Transverse colon (tissue), 4 donors: Measurements from ENCODE around the gene ADAM12. TPM values are rescaled to one million over a fixed set of nuclear protein-coding genes. Genes with fewer than 3 reads are reported as not detected.
"Not testable (repeated sequence)": the region's sequence is repeated elsewhere in the genome, so short reads cannot be mapped to it uniquely, and the experiment has no call there.

ENCODE experiments used
- DNase-seq: peaks from one replicate; pipeline ENCODE4 v3.0.0-alpha.2; 2019
- H3K27ac ChIP-seq, 4 donors: fragments of 200-600 bp; sonication (generic); 2 replicates each; pipeline ENCODE4 v1.5.1; 2016 to 2018; ENCODE audit warnings: inconsistent platforms in 4 of 4
- H3K27me3 ChIP-seq: fragments of 200-600 bp; sonication (generic); 2 replicates; pipeline ENCODE4 v1.5.1; 2017; ENCODE audit warnings: inconsistent platforms
- H3K36me3 ChIP-seq, 4 donors: fragments of 200-600 bp; sonication (generic); 2 replicates each; pipeline ENCODE4 v1.5.1; 2017 to 2019; ENCODE audit warnings: inconsistent platforms in 4 of 4
- H3K4me1 ChIP-seq, 4 donors: fragments of 200-600 bp; sonication (generic); 2 replicates each; pipeline ENCODE4 v1.5.1; 2017 to 2020; ENCODE audit warnings: inconsistent platforms in 4 of 4
- H3K4me3 ChIP-seq, 4 donors: fragments of 200-600 bp; sonication (generic); 1 replicate in 1 of 4; 2 replicates in 3 of 4; pipeline versions ENCODE4 v1.5.1 to v1.6.1; 2017 to 2019; ENCODE audit warnings: inconsistent platforms in 4 of 4
- H3K9me3 ChIP-seq, 2 donors: fragments of 200-600 bp; sonication (generic); 2 replicates each; pipeline ENCODE4 v1.5.1; 2017 to 2019; ENCODE audit warnings: inconsistent platforms in 2 of 2
- EP300 ChIP-seq: sonication (generic); formaldehyde crosslinking; IDR thresholded peaks from one replicate; pipeline ENCODE4 v1.6.1; 2017; ENCODE audit warnings: antibody characterized with exemption, low read depth
- POLR2A ChIP-seq: fragments of 450-650 bp; IDR thresholded peaks from one replicate; pipeline ENCODE4 v1.6.1; 2016; ENCODE audit warnings: antibody characterized with exemption, mild to moderate bottlenecking, moderate library complexity
- POLR2AphosphoS5 ChIP-seq, 3 donors: sonication (generic); formaldehyde crosslinking; IDR thresholded peaks; one replicate each; pipeline ENCODE4 v1.6.1; 2016; ENCODE audit warnings: antibody characterized with exemption in 3 of 3
- WGBS, 2 donors: methylation state at CpG; one replicate each; pipeline ENCODE4 v1.1.5; 2018; ENCODE audit warnings: low coverage in 1 of 2; 5-methylcytosine and 5-hydroxymethylcytosine counted together
- in situ Hi-C, 4 donors: fragments of 200-750 bp; cut with MboI; loops; one replicate each; pipeline versions ENCODE4 v1.15.0 to v1.15.1; 2017; ENCODE audit warnings: low sequenced_read_pairs in 3 of 4, low pct_ligation_motif_present in 1 of 4, low pct_unique_long_range_greater_than_20kb in 1 of 4
- intact Hi-C: fragments of 100-400 bp; cut with DNase I; formaldehyde crosslinking; loops from one replicate; pipeline ENCODE4 v1.15.1; 2023; ENCODE audit warnings: low total_unique reads
- total RNA-seq, 4 donors: library from RNA; depleted of rRNA; stranded (reverse); fragments of >200 nt; gene quantifications; one replicate each; pipeline ENCODE4 v1.1.0, GENCODE V29; 2016
- TF ChIP-seq, protein P1 (sequence below), 5 experiments: fragments of 200-600 bp in 3 of 5; fragments of 450-650 bp in 2 of 5; sonication (generic) in 3 of 5; IDR thresholded peaks; 1 replicate in 2 of 5; 2 replicates in 3 of 5; pipeline ENCODE4 v1.5.1; 2016 to 2017; ENCODE audit warnings: antibody characterized with exemption in 5 of 5, inconsistent platforms in 3 of 5, mild to moderate bottlenecking in 2 of 5, moderate library complexity in 1 of 5

Gene ADAM12
- total RNA-seq, 4 donors from 2014 or later = 0.14 to 2.2 (median 1.1) TPM; not detected in 1

DNA sequence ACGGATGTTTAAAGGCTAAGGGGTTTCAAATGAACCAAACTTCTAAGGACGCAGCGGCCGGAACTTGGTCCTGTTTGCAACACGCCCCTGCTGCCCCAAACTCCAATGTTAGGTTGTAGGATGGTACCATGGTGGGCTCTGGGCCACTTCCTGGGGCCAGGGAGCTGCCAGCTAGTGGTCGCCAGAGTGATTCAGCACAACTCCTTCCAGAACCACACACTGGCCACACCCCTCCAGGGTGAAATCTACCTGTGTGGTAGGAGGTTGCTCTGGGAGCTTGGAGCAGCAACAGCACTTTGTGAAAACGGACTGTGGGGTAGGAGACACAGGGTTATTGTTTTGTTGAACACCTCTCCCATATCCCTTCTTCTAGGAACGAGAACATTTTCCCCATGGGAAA, 330.8 kb downstream of the ADAM12 start:
- Histone ChIP-seq H3K4me3 (no peak overlapping the region), H3K27me3 (peaks cover 15% of the 10 kb centered on the region), H3K4me1 (no peaks in the 10 kb centered on the region), H3K9me3 (no peaks in the 10 kb centered on the region), H3K36me3 (no peaks in the 10 kb centered on the region), H3K27ac (no peak overlapping the region)
- DNase-seq = no peak
- 86% methylated on average over 8 of the region's 8 CpGs; no CpG with 5 or more reads in 1 of the 2 donors for WGBS, 2 donors
- in situ Hi-C loops (no loop called here), intact Hi-C loops (no loop called here)
- TF ChIP-seq EP300 = no peak
- no peak for TF ChIP-seq POLR2AphosphoS5 (IDR thresholded peaks at IDR 0.05)
- TF ChIP-seq POLR2A = no peak

DNA sequence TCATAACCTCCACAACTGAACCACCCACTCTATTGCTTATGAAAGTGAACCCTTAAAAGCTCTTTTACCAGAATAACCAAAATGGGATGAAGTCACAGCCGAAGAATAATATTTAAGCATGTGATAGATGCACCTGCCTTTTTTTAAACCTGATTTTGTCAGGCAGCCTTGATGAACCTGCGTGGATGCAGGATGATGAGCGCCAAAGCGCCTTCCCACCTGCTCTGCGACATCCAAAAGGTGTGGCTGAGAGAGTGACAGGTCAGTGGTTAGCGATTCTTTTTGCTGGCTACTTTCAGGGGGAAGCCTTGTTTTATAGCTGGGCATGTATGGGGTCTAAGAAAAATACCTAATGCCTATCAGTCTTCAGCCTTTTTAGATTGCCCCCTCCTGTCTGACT, 334.1 kb downstream of the ADAM12 start:
- Histone ChIP-seq H3K4me1 (no peaks in the 10 kb centered on the region), H3K36me3 (no peaks in the 10 kb centered on the region), H3K27me3 (peaks cover 15% of the 10 kb centered on the region), H3K4me3 (no peak overlapping the region), H3K27ac (no peak overlapping the region), H3K9me3 (no peaks in the 10 kb centered on the region)
- in situ Hi-C loops = no loop called here
- no peak for DNase-seq
- TF ChIP-seq EP300 (no peak), POLR2AphosphoS5 (IDR thresholded peaks at IDR 0.05) (no peak), POLR2A (no peak)
- TF ChIP-seq, protein P1, sequence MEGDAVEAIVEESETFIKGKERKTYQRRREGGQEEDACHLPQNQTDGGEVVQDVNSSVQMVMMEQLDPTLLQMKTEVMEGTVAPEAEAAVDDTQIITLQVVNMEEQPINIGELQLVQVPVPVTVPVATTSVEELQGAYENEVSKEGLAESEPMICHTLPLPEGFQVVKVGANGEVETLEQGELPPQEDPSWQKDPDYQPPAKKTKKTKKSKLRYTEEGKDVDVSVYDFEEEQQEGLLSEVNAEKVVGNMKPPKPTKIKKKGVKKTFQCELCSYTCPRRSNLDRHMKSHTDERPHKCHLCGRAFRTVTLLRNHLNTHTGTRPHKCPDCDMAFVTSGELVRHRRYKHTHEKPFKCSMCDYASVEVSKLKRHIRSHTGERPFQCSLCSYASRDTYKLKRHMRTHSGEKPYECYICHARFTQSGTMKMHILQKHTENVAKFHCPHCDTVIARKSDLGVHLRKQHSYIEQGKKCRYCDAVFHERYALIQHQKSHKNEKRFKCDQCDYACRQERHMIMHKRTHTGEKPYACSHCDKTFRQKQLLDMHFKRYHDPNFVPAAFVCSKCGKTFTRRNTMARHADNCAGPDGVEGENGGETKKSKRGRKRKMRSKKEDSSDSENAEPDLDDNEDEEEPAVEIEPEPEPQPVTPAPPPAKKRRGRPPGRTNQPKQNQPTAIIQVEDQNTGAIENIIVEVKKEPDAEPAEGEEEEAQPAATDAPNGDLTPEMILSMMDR (IDR thresholded peaks at IDR 0.05) = no peak
- intact Hi-C loops = no loop called here
- 96% methylated on average over 6 of the region's 6 CpGs; no CpG with 5 or more reads in 1 of the 2 donors for whole genome bisulfite sequencing, 2 donors

DNA sequence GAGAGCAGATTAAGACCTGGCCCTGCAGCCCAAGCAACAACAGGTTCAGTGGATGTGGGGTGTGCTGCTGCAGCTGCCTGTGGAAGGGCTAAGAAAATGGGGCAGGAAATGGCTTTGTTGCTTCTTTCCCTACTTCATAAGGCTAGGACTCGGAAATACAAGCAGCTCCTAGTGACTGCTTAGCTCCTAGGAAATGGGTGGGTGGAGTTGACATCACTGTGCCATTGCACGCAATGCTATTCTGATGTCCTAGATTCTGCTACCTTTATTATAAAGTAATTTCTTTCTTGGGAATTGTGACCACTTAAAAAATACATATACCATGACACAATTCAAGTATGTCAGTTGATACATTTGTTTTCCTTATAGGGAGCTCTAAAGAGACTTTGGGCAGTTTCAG, 336.1 kb downstream of the ADAM12 start:
- H3K36me3 ChIP-seq = no peaks in the 10 kb centered on the region
- H3K4me3 ChIP-seq = no peak overlapping the region
- H3K4me1 ChIP-seq = no peaks in the 10 kb centered on the region
- H3K27me3 ChIP-seq = no peaks in the 10 kb centered on the region
- no peak for DNase-seq
- WGBS, 2 donors = 75 to 93% methylated on average over 2 of the region's 2 CpGs
- in situ Hi-C loops = no loop called here
- TF ChIP-seq EP300 (no peak), POLR2A (no peak), POLR2AphosphoS5 (IDR thresholded peaks at IDR 0.05) (no peak)
- TF ChIP-seq, protein P1 (IDR thresholded peaks at IDR 0.05) = no peak
- intact Hi-C loops = no loop called here
- no peaks in the 10 kb centered on the region for H3K9me3 ChIP-seq
- H3K27ac ChIP-seq = no peak overlapping the region

DNA sequence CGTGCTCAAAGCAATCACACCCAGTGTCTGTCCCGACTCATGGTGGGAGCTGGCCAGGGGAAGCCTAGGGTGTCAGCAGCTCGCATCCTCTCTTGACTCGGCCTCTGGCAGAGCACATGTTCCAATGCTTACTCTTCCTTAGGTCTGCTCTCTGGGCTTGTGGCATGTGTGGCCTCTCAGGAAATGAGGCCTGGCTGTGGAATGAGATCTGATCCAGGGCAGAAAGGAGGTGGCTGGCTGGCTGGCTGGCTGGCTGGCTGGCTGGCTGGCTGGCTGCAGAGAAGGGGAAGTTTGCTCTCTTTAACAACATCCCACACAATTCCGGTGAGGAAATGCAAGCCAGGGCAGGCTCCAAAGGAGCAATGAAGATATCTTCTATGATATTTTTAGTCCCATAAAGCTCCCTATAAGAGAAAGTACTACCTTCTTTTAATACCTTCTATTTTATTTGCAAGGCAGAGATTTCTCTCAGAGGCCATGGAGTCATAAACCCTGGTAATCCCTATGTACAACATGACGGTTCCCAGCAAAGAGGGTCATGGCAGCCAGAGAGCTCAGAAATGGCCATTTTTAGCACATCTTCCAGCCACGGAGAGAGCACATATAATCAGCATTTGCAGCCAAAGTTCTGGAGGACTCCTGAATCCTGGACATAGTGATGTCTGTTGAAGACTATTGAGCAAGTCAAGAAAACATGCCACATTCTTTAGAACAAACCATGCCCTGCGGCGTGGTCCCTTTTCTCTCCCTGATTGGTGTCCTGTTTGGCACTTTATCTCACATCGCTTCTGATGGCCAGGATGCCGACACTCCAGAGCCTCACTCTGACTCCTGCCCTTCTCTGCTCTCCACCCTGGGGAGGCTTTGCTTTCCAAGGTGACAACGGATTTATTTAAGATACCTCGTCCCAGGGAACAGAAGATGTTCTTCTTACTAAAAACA, 338.2 kb downstream of the ADAM12 start:
- Histone ChIP-seq H3K36me3 (no peaks in the 10 kb centered on the region), H3K4me3 (no peak overlapping the region), H3K4me1 (no peaks in the 10 kb centered on the region), H3K27ac (no peak overlapping the region), H3K27me3 (no peaks in the 10 kb centered on the region), H3K9me3 (no peaks in the 10 kb centered on the region)
- no peak for DNase-seq
- in situ Hi-C loops = no loop called here
- WGBS, 2 donors = 58 to 77% methylated on average over 9 to 13 of the region's 13 CpGs
- intact Hi-C loops = no loop called here
- TF ChIP-seq POLR2AphosphoS5 (IDR thresholded peaks at IDR 0.05) (no peak), EP300 (no peak), POLR2A (no peak)
- TF ChIP-seq, protein P1 (IDR thresholded peaks at IDR 0.05) = no peak

GRCh38 chr10:126047749-126048148, 340.5 kb downstream of the ADAM12 start:
- in situ Hi-C loops, H3K9me3 ChIP-seq, DNase-seq, H3K4me1 ChIP-seq, intact Hi-C loops, H3K27ac ChIP-seq, H3K4me3 ChIP-seq, H3K36me3 ChIP-seq, H3K27me3 ChIP-seq: not testable (repeated sequence)
- WGBS, 2 donors = 79 to 82% methylated on average over 1 of the region's 1 CpG
